H9 (cell line): Measurements from ENCODE around the gene TRPV6. TPM values are rescaled to one million over a fixed set of nuclear protein-coding genes. Genes with fewer than 3 reads are reported as not detected.

Experiments used
- DNase-seq: peaks from one replicate; pipeline ENCODE4 v3.0.0-alpha.2; 2017
- H2AFZ ChIP-seq: one replicate; pipeline ENCODE4 v1.6.1; 2013; ENCODE audit warnings: mild to moderate bottlenecking, low read length, control low read depth, moderate library complexity
- H2AK5ac ChIP-seq: 2 replicates; pipeline ENCODE4 v1.6.1; 2013; ENCODE audit warnings: low read length, control low read depth, mixed read lengths; ENCODE audit not compliant: insufficient read length
- H2BK120ac ChIP-seq: one replicate; pipeline ENCODE4 v1.6.1; 2013; ENCODE audit warnings: low read depth, mild to moderate bottlenecking, low read length, control low read depth, inconsistent platforms; ENCODE audit not compliant: poor library complexity, severe bottlenecking
- H2BK12ac ChIP-seq: 2 replicates; pipeline ENCODE4 v1.6.1; 2013; ENCODE audit warnings: low read length, control low read depth, mixed read lengths, low read depth; ENCODE audit not compliant: insufficient read length
- H2BK15ac ChIP-seq: 2 replicates; pipeline ENCODE4 v1.6.1; 2013; ENCODE audit warnings: low read depth, low read length, control low read depth
- H2BK20ac ChIP-seq: one replicate; pipeline ENCODE4 v1.6.1; 2013; ENCODE audit warnings: low read depth, mild to moderate bottlenecking, low read length, control low read depth, inconsistent platforms; ENCODE audit not compliant: poor library complexity, severe bottlenecking
- H2BK5ac ChIP-seq: 2 replicates; pipeline ENCODE4 v1.6.1; 2013; ENCODE audit warnings: low read length, control low read depth, mixed read lengths; ENCODE audit not compliant: insufficient read length
- H3K14ac ChIP-seq: 2 replicates; pipeline ENCODE4 v1.6.1; 2013; ENCODE audit warnings: low read length, control low read depth; ENCODE audit not compliant: insufficient read depth
- H3K18ac ChIP-seq: 2 replicates; pipeline ENCODE4 v1.6.1; 2013; ENCODE audit warnings: low read depth, mild to moderate bottlenecking, mixed read lengths, low read length, control low read depth; ENCODE audit not compliant: insufficient read length
- H3K23ac ChIP-seq: 2 replicates; pipeline ENCODE4 v1.6.1; 2013; ENCODE audit warnings: low read length, control low read depth, mixed read lengths, low read depth; ENCODE audit not compliant: insufficient read length
- H3K23me2 ChIP-seq: 2 replicates; pipeline ENCODE4 v1.6.1; 2013; ENCODE audit warnings: low read depth, mild to moderate bottlenecking, mixed read lengths, low read length, control low read depth; ENCODE audit not compliant: insufficient read length, poor library complexity, severe bottlenecking
- H3K27ac ChIP-seq: 2 replicates; pipeline ENCODE4 v1.5.1; 2013; ENCODE audit warnings: low read length, control low read depth, mixed read lengths, low read depth; ENCODE audit not compliant: insufficient read length
- H3K27me3 ChIP-seq: 2 replicates; pipeline ENCODE4 v1.6.1; 2013; ENCODE audit warnings: low read length, control low read depth, inconsistent platforms; ENCODE audit not compliant: insufficient read depth
- H3K4ac ChIP-seq: 2 replicates; pipeline ENCODE4 v1.6.1; 2013; ENCODE audit warnings: low read depth, mild to moderate bottlenecking, control low read depth, inconsistent platforms, low read length, moderate library complexity
- H3K4me1 ChIP-seq: 2 replicates; pipeline ENCODE4 v1.6.1; 2013; ENCODE audit warnings: low read length, control low read depth, inconsistent platforms; ENCODE audit not compliant: insufficient read depth
- H3K4me2 ChIP-seq: 2 replicates; pipeline ENCODE4 v1.6.1; 2013; ENCODE audit warnings: low read length, control low read depth, mixed read lengths; ENCODE audit not compliant: insufficient read length, insufficient read depth
- H3K56ac ChIP-seq: 2 replicates; pipeline ENCODE4 v1.6.1; 2013; ENCODE audit warnings: low read depth, mild to moderate bottlenecking, mixed read lengths, low read length, control low read depth; ENCODE audit not compliant: insufficient read length
- H3K79me1 ChIP-seq: 2 replicates; pipeline ENCODE4 v1.6.1; 2013; ENCODE audit warnings: low read depth, mild to moderate bottlenecking, moderate library complexity, low read length, control low read depth, inconsistent platforms; ENCODE audit not compliant: insufficient read depth, poor library complexity, severe bottlenecking
- H3K79me2 ChIP-seq: 2 replicates; pipeline ENCODE4 v1.6.1; 2013; ENCODE audit warnings: low read length, control low read depth, inconsistent platforms; ENCODE audit not compliant: insufficient read depth
- H3K9ac ChIP-seq: 2 replicates; pipeline ENCODE4 v1.6.1; 2013; ENCODE audit warnings: low read length, control low read depth, mixed read lengths; ENCODE audit not compliant: insufficient read length; ENCODE audit errors: extremely low read depth
- H3K9me3 ChIP-seq: one replicate; pipeline ENCODE4 v1.6.1; 2013; ENCODE audit warnings: low read depth, low read length, inconsistent platforms; ENCODE audit not compliant: control insufficient read depth
- H3T11ph ChIP-seq: one replicate; pipeline ENCODE4 v1.6.1; 2013; ENCODE audit warnings: mild to moderate bottlenecking, low read length, control low read depth, inconsistent platforms
- H4K20me1 ChIP-seq: one replicate; pipeline ENCODE4 v1.6.1; 2013; ENCODE audit not compliant: control insufficient read depth, insufficient read length, insufficient read depth
- H4K5ac ChIP-seq: 2 replicates; pipeline ENCODE4 v1.6.1; 2013; ENCODE audit warnings: low read depth, mild to moderate bottlenecking, mixed read lengths, low read length, control low read depth; ENCODE audit not compliant: insufficient read length
- H4K8ac ChIP-seq: replicated peaks from 2 replicates; pipeline ENCODE4 v1.6.1; 2013; ENCODE audit warnings: low read length, control low read depth, mixed read lengths, low read depth; ENCODE audit not compliant: insufficient read length
- H4K91ac ChIP-seq: 2 replicates; pipeline ENCODE4 v1.6.1; 2013; ENCODE audit warnings: low read depth, mild to moderate bottlenecking, moderate library complexity, mixed read lengths, low read length, control low read depth; ENCODE audit not compliant: insufficient read length
- H3K27ac Mint-ChIP-seq, 3 experiments: 2 replicates in 2 of 3; 3 replicates in 1 of 3; pipeline ENCODE4 v1.8.0; 2020 to 2021; ENCODE audit warnings: mixed read lengths in 3 of 3, mild to moderate bottlenecking in 1 of 3, moderate library complexity in 1 of 3
- H3K27me3 Mint-ChIP-seq: 2 replicates; pipeline ENCODE4 v1.8.0; 2021; ENCODE audit warnings: low read depth, mild to moderate bottlenecking, moderate library complexity, mixed read lengths
- H3K36me3 Mint-ChIP-seq, 3 experiments: 2 replicates in 2 of 3; 3 replicates in 1 of 3; pipeline ENCODE4 v1.8.0; 2020 to 2021; ENCODE audit warnings: low read depth in 3 of 3, mixed read lengths in 3 of 3; ENCODE audit not compliant: insufficient read depth in 1 of 3
- H3K4me1 Mint-ChIP-seq, 2 experiments: 2 replicates each; pipeline ENCODE4 v1.8.0; 2020; ENCODE audit warnings: mixed read lengths in 2 of 2
- H3K4me3 Mint-ChIP-seq, 2 experiments: 2 replicates in 1 of 2; 3 replicates in 1 of 2; pipeline ENCODE4 v1.8.0; 2020 to 2021; ENCODE audit warnings: mild to moderate bottlenecking in 2 of 2, mixed read lengths in 2 of 2, moderate library complexity in 1 of 2
- H3K9me3 Mint-ChIP-seq, 2 experiments: 2 replicates in 1 of 2; 3 replicates in 1 of 2; pipeline ENCODE4 v1.8.0; 2020; ENCODE audit warnings: mild to moderate bottlenecking in 2 of 2, mixed read lengths in 2 of 2, moderate library complexity in 1 of 2
- WGBS: extraction: QIAGEN DNeasy Blood & Tissue Kit; methylation state at CpG from one replicate; pipeline ENCODE4 v1.1.7; 2013; ENCODE audit warnings: missing lambda C conversion rate, low lambda C conversion rate, mixed read lengths; ENCODE audit not compliant: insufficient read length; ENCODE audit errors: extremely low coverage; 5-methylcytosine and 5-hydroxymethylcytosine counted together
- total RNA-seq: library from RNA; stranded (reverse); gene quantifications from 2 replicates; pipeline ENCODE4 v1.2.1, GENCODE V29; 2021
- TF ChIP-seq, protein P1 (sequence below): fragments of 200-600 bp; sonication (generic); conservative IDR thresholded peaks from 3 replicates; pipeline ENCODE4 v1.8.0; 2021; ENCODE audit warnings: antibody characterized with exemption, mild to moderate bottlenecking

The TRPV6 gene
- total RNA-seq, 1 experiment from 2014 or later, result 0.61 TPM

DNA sequence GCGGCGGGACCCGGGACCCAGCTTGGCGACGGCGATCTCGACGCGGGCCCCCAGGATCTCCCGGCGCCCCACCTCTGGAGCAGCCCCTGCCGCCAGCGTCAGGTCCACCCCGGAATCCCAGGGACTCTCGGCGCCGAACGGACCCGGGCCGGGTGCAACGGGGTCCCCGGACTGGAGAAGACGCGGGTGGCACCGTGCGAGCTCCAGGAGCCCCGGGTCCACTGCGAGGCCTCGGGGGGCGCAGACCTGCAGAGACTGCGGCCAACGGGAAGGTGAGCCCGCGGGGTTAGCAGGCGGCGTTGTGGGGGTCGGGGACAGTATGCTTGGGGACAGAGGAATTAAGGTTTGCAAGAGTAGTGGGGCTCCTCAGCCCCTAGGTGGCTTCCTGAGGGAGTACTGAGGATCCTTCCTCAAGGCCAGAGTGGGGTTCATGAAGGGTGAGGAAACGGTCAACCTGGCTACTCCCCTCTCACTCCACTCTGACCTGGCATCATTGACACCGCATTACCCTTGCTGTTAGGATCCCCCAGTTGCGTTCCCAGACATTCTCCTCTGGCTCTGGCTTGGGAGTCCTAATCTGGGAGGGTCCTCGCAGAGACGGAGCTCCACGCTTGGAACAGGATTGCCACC lies 30.3 kb downstream of the TRPV6 start:
- H3K27ac Mint-ChIP-seq, result no peak overlapping the region

More for the DNA sequence above, 30.3 kb downstream of the TRPV6 start:
- H2BK120ac ChIP-seq, result no peak overlapping the region
- no peak overlapping the region for H4K8ac ChIP-seq
- no peaks in the 10 kb centered on the region; a peak in 1 of 5 replicates for H3K9me3 Mint-ChIP-seq
- H4K20me1 ChIP-seq, result no peaks in the 10 kb centered on the region
- TF ChIP-seq, protein P1, sequence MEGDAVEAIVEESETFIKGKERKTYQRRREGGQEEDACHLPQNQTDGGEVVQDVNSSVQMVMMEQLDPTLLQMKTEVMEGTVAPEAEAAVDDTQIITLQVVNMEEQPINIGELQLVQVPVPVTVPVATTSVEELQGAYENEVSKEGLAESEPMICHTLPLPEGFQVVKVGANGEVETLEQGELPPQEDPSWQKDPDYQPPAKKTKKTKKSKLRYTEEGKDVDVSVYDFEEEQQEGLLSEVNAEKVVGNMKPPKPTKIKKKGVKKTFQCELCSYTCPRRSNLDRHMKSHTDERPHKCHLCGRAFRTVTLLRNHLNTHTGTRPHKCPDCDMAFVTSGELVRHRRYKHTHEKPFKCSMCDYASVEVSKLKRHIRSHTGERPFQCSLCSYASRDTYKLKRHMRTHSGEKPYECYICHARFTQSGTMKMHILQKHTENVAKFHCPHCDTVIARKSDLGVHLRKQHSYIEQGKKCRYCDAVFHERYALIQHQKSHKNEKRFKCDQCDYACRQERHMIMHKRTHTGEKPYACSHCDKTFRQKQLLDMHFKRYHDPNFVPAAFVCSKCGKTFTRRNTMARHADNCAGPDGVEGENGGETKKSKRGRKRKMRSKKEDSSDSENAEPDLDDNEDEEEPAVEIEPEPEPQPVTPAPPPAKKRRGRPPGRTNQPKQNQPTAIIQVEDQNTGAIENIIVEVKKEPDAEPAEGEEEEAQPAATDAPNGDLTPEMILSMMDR, result peak; percentile 41
- H3T11ph ChIP-seq, result no peak overlapping the region
- no peak overlapping the region for H2BK20ac ChIP-seq
- no peak for DNase-seq
- no peak overlapping the region for H3K4ac ChIP-seq
- H3K36me3 Mint-ChIP-seq, result 0 out of 7 replicates have a peak, but pooled peaks cover 0 to 4% (median 0%) of the 10 kb centered on the region in 3 experiments
- no peak overlapping the region for H3K27ac ChIP-seq
- no peak overlapping the region for H3K56ac ChIP-seq
- no peak overlapping the region for H4K91ac ChIP-seq
- peak overlapping the region; percentile 85 to 86 for H3K4me3 Mint-ChIP-seq
- H2AFZ ChIP-seq, result no peak overlapping the region
- no peak overlapping the region for H2BK15ac ChIP-seq
- H4K5ac ChIP-seq, result no peak overlapping the region
- peak overlapping the region; percentile 72 for H3K4me2 ChIP-seq
- H3K18ac ChIP-seq, result no peak overlapping the region
- no peak overlapping the region for H2BK5ac ChIP-seq
- no peaks in the 10 kb centered on the region for H3K79me1 ChIP-seq
- H2BK12ac ChIP-seq, result no peak overlapping the region
- H3K79me2 ChIP-seq, result no peaks in the 10 kb centered on the region
- no peak overlapping the region for H2AK5ac ChIP-seq
- peaks cover 18 to 23% of the 10 kb centered on the region in 2 experiments for H3K4me1 Mint-ChIP-seq
- H3K27me3 Mint-ChIP-seq, result peaks cover 25% of the 10 kb centered on the region
- WGBS, result no CpG with 5 or more reads among the region's 43 CpGs
- no peak overlapping the region; the same call in 1 of the 2 replicates for H3K14ac ChIP-seq
- H3K4me1 ChIP-seq, result peaks cover 3% of the 10 kb centered on the region; the same call in 1 of the 2 replicates
- H3K23ac ChIP-seq, result no peak overlapping the region
- peaks cover 17% of the 10 kb centered on the region for H3K23me2 ChIP-seq
- no peaks in the 10 kb centered on the region for H3K9me3 ChIP-seq
- no peak overlapping the region for H3K9ac ChIP-seq
- H3K27me3 ChIP-seq, result peaks cover 4% of the 10 kb centered on the region; the same call in 1 of the 2 replicates
